ENCODE data around the gene CES4A. TPM values are rescaled to one million over a fixed set of nuclear protein-coding genes. Genes with fewer than 3 reads are reported as not detected.

The CES4A gene
- total RNA-seq, 2 donors from 2014 or later = 5.9 to 7.8 TPM

GRCh38 chr16:67000384-67001351 lies 12.3 kb downstream of the CES4A start:
- H3K9ac ChIP-seq (ENCODE audit: low read depth in 2 of 2, low read length in 2 of 2) = peak overlapping the region; percentile 8 to 20
- peak; percentile 52 for DNase-seq
- intact Hi-C loops (cut with DNase I) = no loop called here
- no peaks in the 10 kb centered on the region for H3K9me3 ChIP-seq
- H3K27me3 ChIP-seq = no peaks in the 10 kb centered on the region
- no peaks in the 10 kb centered on the region for H3K36me3 ChIP-seq
- H3K4me3 ChIP-seq = peak overlapping the region; percentile 48
- no peaks in the 10 kb centered on the region for H3K4me1 ChIP-seq
- TF ChIP-seq, protein P1, sequence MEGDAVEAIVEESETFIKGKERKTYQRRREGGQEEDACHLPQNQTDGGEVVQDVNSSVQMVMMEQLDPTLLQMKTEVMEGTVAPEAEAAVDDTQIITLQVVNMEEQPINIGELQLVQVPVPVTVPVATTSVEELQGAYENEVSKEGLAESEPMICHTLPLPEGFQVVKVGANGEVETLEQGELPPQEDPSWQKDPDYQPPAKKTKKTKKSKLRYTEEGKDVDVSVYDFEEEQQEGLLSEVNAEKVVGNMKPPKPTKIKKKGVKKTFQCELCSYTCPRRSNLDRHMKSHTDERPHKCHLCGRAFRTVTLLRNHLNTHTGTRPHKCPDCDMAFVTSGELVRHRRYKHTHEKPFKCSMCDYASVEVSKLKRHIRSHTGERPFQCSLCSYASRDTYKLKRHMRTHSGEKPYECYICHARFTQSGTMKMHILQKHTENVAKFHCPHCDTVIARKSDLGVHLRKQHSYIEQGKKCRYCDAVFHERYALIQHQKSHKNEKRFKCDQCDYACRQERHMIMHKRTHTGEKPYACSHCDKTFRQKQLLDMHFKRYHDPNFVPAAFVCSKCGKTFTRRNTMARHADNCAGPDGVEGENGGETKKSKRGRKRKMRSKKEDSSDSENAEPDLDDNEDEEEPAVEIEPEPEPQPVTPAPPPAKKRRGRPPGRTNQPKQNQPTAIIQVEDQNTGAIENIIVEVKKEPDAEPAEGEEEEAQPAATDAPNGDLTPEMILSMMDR (IDR thresholded peaks at IDR 0.05) = no peak
- no peak overlapping the region for H3K27ac ChIP-seq

- intact Hi-C loops (cut with DNase I) = no loop called here
- H3K4me1 ChIP-seq = no peaks in the 10 kb centered on the region
- no peaks in the 10 kb centered on the region for H3K27me3 ChIP-seq
- H3K36me3 ChIP-seq = no peaks in the 10 kb centered on the region
- H3K9ac ChIP-seq (ENCODE audit: low read depth in 2 of 2, low read length in 2 of 2) = no peak overlapping the region
- no peak for DNase-seq
- no peaks in the 10 kb centered on the region for H3K9me3 ChIP-seq
- no peak overlapping the region for H3K27ac ChIP-seq
- no peak overlapping the region for H3K4me3 ChIP-seq
- TF ChIP-seq, protein P1 (IDR thresholded peaks at IDR 0.05) = no peak
These were observed 13.3 kb downstream of the CES4A start for GRCh38 chr16:67001726-67002125.

DNA sequence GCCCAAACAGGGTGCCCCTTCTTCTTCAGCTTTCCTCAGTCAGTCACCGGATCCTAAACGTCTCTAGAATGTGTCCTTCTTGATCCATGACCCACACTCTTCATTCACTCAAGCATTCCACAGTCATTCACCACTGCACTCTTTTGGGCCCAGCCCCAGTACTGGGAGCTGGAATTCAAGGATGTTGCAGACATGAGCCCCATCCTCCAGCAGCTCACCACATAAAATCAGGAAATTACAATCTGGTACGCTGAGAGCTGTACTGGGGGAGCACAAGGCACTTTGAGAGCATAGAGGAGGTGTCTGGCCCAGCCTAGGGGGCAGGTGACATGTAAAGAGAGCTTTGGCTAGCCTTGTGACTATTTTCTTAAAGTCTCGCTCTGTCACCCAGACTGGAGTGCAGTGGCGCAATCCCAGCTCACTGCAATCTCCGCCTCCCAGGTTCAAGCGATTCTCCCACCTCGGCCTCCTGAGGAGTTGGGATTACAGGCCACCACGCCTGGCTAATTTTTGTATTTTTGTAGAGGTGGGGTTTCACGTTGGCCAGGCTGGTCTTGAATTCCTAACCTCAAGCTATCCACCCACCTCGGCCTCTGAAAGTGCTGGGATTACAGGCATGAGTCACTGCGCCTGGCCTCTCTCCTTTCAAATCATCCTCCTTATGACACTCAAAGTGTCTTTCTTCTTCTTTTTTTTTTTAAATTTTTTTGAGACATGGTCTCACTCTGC lies 18.7 kb downstream of the CES4A start:
- no peak for DNase-seq
- H3K4me1 ChIP-seq = no peaks in the 10 kb centered on the region

DNA sequence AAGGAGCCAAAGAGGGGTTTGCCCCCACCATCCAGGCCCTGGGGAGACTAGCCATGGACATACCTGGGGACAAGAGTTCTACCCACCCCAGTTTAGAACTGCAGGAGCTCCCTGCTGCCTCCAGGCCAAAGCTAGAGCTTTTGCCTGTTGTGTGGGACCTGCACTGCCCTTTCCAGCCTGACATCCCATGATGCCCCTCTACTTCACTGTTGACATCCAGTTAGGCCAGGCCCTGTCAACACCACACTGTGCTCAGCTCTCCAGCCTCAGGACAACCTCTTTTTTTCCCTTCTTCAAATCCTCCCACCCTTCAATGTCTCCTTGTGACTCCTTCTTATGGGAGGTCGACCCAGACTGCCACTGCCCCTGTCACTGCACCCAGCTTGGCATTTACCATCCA lies 20.8 kb downstream of the CES4A start:
- TF ChIP-seq, protein P1 (IDR thresholded peaks at IDR 0.05) = no peak
- H3K9me3 ChIP-seq = no peaks in the 10 kb centered on the region

More for the DNA sequence above, 18.7 kb downstream of the CES4A start:
- TF ChIP-seq, protein P1 (IDR thresholded peaks at IDR 0.05) = no peak
- H3K27me3 ChIP-seq = no peaks in the 10 kb centered on the region
- intact Hi-C loops (cut with DNase I) = no loop called here
- H3K9ac ChIP-seq (ENCODE audit: low read depth in 2 of 2, low read length in 2 of 2) = no peak overlapping the region
- H3K9me3 ChIP-seq = no peaks in the 10 kb centered on the region
- H3K4me3 ChIP-seq = no peak overlapping the region
- H3K36me3 ChIP-seq = no peaks in the 10 kb centered on the region
- H3K27ac ChIP-seq = no peak overlapping the region

DNA sequence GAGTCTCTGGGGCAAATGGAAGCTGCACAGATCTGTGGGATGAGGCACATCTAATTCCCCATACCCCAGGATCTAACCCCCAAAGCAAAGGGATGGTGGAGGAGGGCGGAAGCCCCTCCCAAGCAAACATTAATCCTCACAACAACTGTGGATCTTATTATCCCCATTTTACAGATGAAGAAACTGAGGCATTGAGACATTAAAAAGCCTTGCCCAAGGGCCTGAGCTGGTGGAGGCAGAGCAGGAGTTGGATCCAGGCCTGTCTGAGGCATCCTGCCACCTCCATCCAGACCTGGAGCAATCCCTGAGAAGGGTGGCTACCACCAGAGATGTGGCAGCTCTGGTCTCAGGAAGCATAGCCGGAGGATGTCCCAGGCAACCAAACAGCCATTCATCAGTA lies 22.9 kb downstream of the CES4A start:
- Histone ChIP-seq H3K9ac (ENCODE audit: low read depth in 2 of 2, low read length in 2 of 2) (no peak overlapping the region), H3K4me1 (peaks cover 4% of the 10 kb centered on the region), H3K36me3 (no peaks in the 10 kb centered on the region), H3K4me3 (no peak overlapping the region), H3K27me3 (peaks cover 11% of the 10 kb centered on the region), H3K9me3 (no peaks in the 10 kb centered on the region), H3K27ac (no peak overlapping the region)
- intact Hi-C loops (cut with DNase I) = no loop called here
- no peak for DNase-seq
- TF ChIP-seq, protein P1 (IDR thresholded peaks at IDR 0.05) = no peak

More for the DNA sequence above, 20.8 kb downstream of the CES4A start:
- Histone ChIP-seq H3K4me3 (no peak overlapping the region), H3K27ac (no peak overlapping the region), H3K9ac (ENCODE audit: low read depth in 2 of 2, low read length in 2 of 2) (no peak overlapping the region), H3K27me3 (peaks cover 6% of the 10 kb centered on the region), H3K36me3 (no peaks in the 10 kb centered on the region), H3K4me1 (peaks cover 4% of the 10 kb centered on the region)
- intact Hi-C loops (cut with DNase I) = no loop called here
- no peak for DNase-seq

All from colonic mucosa (tissue), 4 donors.